GM12878 (cell line): ENCODE data around the gene HDAC9.

Experiments
- EGR1 ChIP-seq, 2 experiments: IDR thresholded peaks; 1 replicate in 1 of 2; 2 replicates in 1 of 2; pipeline ENCODE4 v1.6.1; 2011 to 2012; ENCODE audit warnings: low read depth in 2 of 2, low read length in 2 of 2, borderline replicate concordance in 1 of 2, mild to moderate bottlenecking in 1 of 2, moderate library complexity in 1 of 2
- POLR2AphosphoS5 ChIP-seq: IDR thresholded peaks from 2 replicates; pipeline ENCODE4 v1.6.1; 2011; ENCODE audit warnings: mild to moderate bottlenecking, low read length, inconsistent platforms
- SMC3 ChIP-seq: IDR thresholded peaks from 2 replicates; pipeline ENCODE4 v1.6.1; 2011; ENCODE audit warnings: low read length, improper control_type of control experiment, borderline replicate concordance
- USF1 ChIP-seq: IDR thresholded peaks from 2 replicates; pipeline ENCODE4 v1.6.1; 2011; ENCODE audit warnings: borderline replicate concordance, low read depth, mild to moderate bottlenecking, moderate library complexity, mixed read lengths, low read length; ENCODE audit not compliant: insufficient read depth; ENCODE audit errors: extremely low read length
- ZBED1 ChIP-seq: IDR thresholded peaks from 2 replicates; pipeline ENCODE4 v1.6.1; 2016; ENCODE audit warnings: borderline replicate concordance
- TF ChIP-seq, protein P1 (sequence below), 3 experiments: IDR thresholded peaks in 2 of 3; conservative IDR thresholded peaks in 1 of 3; 2 replicates each; pipeline ENCODE4 v1.5.1; 2011; ENCODE audit warnings: low read depth in 3 of 3, low read length in 3 of 3, mild to moderate bottlenecking in 3 of 3, control low read depth in 2 of 3, moderate library complexity in 2 of 3, inconsistent platforms in 1 of 3, mixed read lengths in 1 of 3; ENCODE audit not compliant: control insufficient read depth in 2 of 3, insufficient read depth in 1 of 3; ENCODE audit errors: extremely low read depth in 1 of 3

DNA sequence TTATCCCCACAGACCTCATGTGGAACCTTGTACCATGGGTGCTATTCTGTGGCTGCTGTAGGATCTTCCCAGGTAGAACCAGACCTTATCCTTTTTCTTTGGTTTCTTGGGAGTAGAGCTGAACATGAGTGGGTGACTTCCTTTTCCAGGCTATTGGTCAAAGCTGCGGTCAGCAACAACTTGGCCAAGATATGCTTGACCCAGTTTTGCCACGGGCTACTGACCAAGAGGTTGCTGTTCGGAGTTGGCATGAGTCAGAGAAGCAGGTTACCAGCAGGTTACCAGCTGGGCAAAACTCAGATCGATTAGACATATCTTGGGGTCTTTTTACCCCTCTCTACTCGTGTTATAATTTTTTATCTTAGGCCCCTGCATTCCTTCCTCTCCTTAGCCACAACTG lies 36.7 kb upstream of the HDAC9 start:
- TF ChIP-seq USF1 (no peak), POLR2AphosphoS5 (no peak), EGR1 (IDR thresholded peaks at IDR 0.05; ENCODE audit: borderline replicate concordance in 1 of 2, low read depth in 2 of 2, low read length in 2 of 2) (no peak), ZBED1 (no peak), SMC3 (no peak)
- TF ChIP-seq, protein P1, sequence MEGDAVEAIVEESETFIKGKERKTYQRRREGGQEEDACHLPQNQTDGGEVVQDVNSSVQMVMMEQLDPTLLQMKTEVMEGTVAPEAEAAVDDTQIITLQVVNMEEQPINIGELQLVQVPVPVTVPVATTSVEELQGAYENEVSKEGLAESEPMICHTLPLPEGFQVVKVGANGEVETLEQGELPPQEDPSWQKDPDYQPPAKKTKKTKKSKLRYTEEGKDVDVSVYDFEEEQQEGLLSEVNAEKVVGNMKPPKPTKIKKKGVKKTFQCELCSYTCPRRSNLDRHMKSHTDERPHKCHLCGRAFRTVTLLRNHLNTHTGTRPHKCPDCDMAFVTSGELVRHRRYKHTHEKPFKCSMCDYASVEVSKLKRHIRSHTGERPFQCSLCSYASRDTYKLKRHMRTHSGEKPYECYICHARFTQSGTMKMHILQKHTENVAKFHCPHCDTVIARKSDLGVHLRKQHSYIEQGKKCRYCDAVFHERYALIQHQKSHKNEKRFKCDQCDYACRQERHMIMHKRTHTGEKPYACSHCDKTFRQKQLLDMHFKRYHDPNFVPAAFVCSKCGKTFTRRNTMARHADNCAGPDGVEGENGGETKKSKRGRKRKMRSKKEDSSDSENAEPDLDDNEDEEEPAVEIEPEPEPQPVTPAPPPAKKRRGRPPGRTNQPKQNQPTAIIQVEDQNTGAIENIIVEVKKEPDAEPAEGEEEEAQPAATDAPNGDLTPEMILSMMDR (IDR thresholded peaks at IDR 0.05 in 2 of 3, conservative IDR thresholded peaks at IDR 0.05 in 1 of 3; ENCODE audit: control insufficient read depth in 2 of 3, extremely low read depth in 1 of 3, insufficient read depth in 1 of 3, low read depth in 3 of 3, low read length in 3 of 3), result no peak
